Femur (tissue), 1 donor: ENCODE data around the gene TIMP3.
A peak's percentile ranks its signal among the peaks of the same experiment; 100 is the strongest.

Source experiments
- DNase-seq: peaks from one replicate; pipeline ENCODE4 v3.0.0-alpha.2; 2017

Gene TIMP3

GRCh38 chr22:32786027-32786418 is 15.5 kb upstream of the TIMP3 start:
- DNase-seq: no peak

DNA sequence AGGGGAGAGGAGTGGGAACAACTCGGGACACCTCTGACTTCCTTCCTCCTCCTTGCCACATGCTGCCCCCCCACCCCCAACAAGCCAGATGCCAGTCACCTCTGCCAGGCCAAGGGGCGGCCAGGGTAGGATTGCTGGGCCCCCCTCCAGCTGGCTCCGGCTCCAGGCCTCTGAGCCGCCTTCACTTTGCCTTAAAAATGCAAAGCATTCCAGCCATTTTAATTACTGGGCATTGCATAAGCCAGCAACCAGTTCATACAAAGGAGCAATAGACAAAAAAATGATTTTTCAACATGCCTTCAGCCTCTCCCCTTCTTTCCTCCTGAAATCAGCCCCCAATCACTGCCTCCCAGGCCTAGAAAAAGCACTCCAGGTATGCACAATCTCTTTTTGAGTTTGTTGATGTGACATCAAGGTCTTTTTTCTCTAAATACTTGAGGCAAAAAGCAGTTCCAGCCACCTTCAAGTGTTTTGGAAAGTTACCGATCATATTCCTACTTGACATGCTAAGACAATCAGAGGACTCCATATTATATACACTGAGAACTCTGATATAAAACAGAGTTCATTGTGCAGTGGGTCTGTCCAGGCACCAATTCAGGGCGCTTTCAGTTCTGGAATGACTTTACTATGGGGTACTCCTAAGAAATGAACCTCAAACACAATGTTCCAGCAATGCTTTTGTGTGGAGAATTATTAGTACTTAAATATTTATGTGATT is 12.4 kb upstream of the TIMP3 start:
- peak; percentile 50 for DNase-seq

GRCh38 chr22:32789797-32790620 is 11.5 kb upstream of the TIMP3 start:
- DNase-seq: no peak

DNA sequence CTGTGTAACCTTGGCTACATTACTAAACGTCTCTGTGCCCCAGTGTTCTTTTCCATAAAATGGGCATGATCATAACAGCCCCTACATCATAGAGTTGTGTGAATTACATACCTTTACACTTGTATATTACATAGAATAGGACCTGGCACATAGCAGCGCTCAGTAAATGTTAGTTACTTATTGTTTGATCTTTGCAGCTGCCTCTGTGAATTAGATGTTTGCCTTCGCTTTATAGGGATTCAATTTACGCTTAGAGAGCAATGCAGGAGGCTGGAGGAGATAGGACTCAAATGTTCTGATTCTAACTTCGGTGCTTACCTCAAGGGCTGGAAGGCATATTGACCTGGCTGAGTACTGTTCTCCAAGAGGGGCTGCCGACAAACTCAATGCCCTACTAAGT is 10.4 kb upstream of the TIMP3 start:
- DNase-seq: no peak

DNA sequence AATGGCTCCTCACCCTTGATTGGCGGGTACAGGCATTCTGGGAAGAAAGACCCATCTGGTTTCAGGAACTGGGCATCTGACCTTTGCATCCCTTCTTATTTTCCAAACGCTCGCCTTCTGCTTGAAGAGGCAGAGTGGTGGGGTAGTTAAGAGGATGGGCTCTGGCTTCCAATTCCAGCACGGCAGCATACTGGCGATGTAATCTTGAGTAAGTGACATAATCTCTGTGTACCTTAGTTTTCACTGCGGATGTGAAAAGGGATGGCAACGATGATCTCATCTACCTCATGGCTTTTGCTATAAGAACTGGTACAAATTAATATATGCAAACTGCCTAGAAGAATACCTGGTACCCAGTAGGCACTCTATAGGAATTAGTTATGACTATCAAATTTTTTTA is 10.0 kb upstream of the TIMP3 start:
- no peak for DNase-seq

DNA sequence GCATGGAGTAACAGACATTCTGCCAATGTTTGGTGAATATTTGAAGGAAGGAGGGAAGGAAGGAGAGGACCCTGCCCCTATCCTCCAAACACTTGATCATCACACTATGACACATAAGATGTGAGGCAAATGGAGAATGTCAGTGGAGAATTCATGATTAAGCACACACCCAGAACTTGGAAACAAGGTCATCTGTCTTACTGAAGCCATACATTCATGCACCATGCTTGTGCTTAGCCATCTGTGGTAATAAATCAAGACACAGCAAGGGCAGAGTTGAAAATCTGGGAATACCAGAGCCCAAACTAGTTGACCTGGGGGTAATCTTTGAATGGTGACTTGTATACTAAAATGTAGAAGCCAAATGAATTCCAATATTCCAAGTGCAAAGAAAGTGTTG is 7.9 kb upstream of the TIMP3 start:
- no peak for DNase-seq

- no peak for DNase-seq
These were observed 6.9 kb upstream of the TIMP3 start for GRCh38 chr22:32794449-32795213.

DNA sequence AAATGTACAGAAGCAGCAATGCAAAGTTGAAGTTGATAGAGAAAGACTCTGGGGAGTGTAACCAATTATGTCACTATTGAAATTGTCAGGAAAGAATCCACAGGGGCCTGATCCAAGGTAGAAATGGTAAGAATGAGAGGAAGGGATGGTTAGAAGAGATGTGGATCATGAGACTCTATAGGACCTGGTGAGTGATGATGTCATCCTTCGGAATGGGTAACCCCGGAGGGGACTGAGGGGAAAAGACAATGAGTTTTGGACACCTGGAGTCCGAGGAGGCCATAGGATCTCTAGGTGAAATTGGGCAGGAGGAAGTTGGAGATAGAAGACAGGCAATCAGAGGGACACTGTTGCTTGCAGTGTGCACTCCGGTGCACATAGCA is 6.3 kb upstream of the TIMP3 start:
- no peak for DNase-seq

DNA sequence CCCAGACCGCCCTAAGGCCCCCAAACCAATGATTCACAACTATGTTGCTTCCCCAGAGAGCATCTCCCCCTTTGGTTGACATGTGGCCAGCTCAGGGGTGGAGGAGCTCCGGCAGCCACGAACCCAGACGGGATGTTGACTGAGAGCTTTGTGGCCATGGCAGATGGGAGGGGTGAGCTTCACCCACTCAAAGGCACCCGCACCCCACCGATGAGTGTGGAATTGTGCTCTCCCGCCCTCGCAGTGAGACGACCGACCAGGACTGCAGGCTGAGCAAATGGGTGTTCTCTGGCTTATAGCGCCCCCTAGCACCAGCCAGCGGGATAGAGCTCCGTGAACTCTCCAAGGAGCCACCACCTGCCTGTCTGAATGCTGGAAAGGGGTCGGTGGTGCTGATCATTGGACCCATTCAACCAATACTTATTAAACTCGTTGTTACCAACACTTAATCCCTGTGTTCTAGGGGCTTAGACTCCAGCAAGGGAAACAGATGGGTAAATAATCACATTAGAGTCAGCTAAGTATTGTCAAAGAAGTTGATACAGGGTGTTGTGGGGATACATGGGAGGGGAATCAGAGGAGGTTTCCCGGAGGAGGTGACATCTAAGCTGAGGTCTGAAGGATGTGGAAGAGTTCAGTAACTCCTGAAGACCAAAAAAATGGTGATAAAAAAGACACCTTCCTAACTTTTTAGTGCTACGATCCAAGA is 4.5 kb upstream of the TIMP3 start:
- peak; percentile 85 for DNase-seq

DNA sequence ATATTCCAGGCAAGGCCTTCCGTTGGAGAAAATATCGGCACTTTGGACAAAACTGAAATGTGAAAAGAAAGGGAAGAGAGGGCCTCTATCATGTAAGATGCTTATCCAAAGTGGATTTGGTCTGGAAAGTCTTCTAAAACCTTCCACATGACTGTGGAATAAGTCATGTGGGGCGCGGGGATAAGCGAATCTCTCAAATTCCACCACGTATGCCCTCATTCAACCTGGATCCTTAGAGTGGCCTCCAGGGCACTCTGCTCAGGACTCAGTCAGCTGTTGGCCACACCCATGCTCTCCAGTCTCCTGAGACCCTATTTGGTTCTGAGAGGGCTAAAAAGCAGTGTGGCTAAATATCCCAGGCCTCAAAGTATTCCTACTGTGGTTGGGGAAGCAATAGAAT is 2.0 kb upstream of the TIMP3 start:
- no peak for DNase-seq

DNA sequence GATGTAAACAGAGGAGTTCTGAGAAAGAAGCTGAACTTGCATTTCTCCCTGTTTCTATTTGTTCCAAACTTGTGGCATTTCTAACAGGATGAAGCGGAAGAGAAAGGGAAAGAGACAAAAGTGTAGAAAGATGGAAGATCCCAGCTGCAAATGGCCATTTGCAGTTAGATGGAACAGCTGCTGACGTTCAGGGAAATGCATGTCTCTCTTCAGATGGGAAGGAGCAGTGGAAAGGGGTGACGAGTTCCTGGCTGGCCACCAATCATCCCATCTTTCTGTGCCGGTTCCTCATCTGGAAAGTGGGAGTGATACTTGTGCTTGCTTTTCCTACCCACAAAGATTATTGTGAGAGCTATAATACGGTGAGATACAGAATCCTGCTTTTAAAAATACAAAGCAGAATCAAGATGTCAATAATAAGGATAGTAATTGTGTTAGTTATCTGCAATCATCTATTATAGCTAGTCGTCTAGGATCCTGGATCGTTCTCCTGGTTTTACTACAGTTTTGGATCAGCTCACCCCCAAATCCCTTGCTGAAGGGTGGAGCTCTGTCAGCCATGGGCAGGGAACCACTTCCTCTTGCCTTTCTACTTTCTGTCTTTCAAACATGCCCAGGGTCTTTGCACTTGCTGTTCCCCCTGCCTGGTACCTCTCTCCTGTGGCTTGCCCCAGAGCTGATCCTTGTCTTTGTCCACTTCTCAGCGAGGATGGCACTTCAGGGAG is 1.2 kb upstream of the TIMP3 start:
- peak; percentile 77 for DNase-seq

- no peak for DNase-seq
These were observed 440 bp upstream of the TIMP3 start for GRCh38 chr22:32800994-32801536.

DNA sequence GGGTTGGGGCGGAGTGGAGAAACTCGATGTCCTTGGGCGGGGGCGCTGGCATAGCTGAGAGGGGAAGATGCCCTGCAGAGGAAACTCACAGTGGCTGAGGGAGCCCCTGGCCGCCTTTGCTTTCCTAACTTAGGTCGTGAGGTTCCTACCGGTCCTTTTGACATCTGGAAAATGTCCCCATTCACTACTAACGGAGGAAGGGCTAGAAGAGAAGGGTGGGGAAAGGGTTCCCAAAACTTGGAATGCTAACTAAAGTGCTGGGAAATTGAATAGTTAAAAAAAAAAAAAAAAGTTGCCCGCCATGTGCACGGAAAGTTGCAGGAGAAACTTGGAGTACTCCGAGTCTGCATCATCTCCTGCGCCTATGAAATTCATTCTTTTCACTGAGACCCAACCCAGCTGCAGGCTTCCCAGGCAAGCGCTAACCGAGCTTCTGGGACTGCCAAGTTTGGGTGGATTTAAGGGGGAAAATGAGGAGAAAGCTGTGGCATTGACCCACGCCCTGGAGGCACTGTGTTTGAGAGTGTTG is 796 bp downstream of the TIMP3 start:
- peak; percentile 52 for DNase-seq

DNA sequence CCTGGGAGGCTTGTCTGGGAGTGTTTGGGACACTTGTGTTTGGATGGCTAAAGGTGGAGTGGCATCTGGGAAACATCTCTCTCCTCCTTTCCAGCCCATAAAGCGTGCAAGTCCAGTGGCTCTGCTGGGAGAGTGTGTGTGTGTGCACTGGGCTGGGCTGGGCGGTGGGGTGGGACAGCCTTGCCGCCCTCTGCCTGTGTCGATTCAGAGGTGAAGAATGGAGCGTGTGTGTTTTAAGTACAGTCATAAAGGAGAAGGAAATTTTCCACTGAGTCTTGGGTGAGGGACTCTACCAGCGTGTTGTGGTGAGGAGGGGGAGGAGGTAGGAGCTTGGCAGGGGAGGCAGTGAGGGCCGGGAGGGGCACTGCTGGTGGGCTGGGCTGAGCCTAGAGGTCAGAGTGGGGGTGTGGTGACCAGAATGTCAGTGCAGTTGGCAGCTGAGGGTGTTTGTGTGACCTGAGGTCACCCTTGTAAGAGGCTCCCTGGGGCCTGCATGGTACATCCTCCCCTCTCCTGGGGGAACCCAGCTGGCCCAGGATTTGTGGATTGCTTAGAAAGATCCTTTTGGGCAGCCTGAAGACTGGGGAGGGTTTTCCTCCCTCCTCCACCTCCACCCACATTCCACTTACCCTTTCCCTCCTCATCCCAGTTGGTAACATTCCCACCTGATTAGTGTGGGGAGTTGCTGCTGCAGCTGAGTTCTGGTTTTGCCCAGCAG is 1.7 kb downstream of the TIMP3 start:
- peak; percentile 40 for DNase-seq

DNA sequence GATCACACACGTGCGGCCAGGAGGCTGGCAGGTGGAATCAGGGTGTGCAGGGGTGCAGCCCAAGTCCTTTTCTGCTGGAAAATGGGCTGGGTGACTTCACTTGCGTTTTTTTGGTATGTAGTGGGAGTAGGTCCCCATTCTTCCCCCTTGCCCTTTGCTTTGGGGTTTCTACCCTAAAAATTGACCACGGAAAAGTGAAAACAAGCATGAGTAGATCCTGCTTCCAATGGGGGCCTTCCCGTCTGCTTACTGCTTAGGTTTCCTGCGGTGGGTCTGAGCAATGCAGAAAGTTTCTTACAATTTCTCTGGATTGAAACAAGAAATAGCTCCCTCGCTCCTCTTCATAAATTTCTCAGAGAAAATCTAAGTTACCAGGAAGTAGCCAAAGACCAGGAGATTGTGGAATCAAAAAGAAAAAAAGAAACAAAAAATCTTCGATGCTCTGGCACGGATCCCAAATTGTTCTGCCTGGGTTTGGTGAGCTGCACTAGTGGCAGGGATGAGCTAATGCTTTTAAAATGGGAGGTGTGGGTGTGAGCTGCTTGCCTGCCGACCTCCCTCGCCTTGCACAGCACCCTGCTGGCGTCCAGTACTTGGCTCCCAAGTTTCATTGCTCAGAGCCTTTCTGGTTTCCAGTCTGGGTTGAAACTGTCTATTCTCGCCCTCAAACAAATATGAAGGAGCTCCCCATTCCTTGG is 2.4 kb downstream of the TIMP3 start:
- DNase-seq: no peak

DNA sequence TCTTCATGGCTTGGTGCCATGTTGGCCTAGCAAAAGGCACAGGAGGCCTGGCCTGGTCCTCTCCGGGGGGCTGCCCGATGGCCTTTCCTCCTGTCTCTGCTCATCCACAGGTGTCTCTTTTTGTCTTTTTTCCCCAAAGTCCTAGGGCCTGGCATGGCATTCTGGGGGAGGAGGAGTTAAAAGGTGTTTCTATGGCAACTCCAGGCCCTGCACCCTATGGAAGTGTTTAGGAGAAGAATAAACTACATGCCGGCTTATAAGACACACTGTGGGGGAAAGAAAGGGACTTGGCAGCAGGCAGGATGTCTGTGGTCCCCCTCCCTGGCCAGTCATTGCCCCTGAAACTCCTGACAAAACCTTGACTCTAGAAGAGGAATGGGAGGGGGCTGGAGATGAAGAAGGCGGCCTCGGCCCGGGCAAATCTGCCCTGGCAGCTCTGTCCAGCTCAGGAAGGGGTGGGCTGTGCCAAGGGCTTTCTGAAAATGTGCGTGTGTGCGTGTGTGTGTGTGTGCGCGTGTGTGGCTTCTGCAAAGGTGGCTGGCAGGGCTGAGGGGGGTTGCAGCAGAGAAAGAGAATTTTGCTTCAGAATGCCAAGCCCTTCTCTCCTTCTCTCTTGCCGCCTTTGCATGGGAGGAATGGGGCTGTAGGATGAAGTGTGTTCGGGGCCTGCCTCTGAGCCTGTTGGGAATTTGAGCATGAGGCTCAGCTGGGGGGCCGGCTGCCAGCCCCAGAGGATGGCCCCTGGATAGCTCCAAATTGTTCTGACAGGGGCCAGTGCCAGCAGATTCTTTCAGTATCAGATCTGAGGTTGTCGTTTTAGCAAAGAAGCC is 3.2 kb downstream of the TIMP3 start:
- peak; percentile 45 for DNase-seq

DNA sequence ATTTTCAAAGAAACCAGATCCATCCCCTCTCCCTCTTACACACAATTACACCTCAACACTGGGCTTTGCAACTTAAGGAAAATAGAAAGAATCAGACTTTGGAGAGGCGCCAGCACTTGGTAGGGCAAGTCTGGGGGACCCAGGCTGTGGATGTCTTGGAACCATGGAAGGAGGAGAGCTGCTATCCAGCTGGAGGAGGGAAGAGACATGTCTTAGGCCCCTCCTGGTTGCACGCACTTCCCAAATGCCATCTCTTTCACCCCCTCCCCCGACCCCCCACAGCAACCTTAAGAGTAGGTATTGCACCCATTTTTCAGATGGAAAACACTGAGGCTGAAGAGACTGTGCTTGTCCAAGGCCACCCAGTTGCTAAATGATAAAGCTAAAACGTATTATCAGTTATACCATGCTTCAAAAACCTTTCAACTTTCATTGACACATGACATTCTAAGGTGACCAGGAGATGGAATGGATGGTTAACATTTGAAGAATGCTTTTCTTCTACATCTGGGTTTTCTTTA is 3.9 kb downstream of the TIMP3 start:
- no peak for DNase-seq

DNA sequence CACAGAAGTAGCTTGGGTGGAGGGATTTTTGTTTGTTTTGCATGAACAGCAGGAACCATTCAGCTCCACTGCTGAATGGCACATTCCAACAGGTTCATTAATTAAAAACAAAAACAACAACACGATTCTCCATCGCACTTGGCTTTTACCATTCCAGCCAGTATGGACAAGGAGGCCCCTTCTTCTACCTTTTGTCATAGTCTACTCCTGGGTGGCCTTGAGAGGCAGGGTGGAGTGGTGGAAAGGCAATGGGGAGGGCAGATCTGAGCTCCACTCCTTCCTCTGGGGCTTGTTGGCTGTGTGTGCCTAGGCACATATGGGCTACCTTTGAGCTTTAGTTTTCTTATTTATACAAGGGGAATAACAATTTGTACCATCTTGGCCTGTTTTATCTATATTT is 4.8 kb downstream of the TIMP3 start:
- DNase-seq: no peak

DNA sequence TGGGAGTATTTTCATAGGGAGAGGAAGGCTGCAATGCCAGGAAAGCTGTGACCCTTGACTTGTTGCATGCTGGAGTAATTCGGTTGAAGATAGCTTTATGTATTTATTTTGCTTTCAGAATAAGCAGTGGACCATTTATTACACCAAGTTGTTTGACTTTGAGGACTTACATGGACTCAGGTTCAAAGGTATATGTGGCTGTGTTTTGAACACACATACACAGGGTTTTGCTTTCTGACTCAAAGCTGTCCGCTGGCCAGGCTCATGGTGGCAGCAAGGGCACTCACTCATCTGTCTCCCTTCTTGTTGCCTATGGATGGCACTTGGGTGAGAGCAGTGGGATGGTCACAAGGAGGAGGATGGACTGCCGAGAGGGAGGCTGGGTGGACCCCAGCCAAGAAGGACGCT is 6.5 kb downstream of the TIMP3 start:
- no peak for DNase-seq
